ENCODE results near the gene RBM24.

GRCh38 chr6:17267566-17267965 is 13.6 kb upstream of the RBM24 start:
- no peak for TF ChIP-seq POLR2A (IDR thresholded peaks at IDR 0.05; ENCODE audit: low read length)
- TF ChIP-seq GATA1 (IDR thresholded peaks at IDR 0.05; ENCODE audit: low read depth, low read length): no peak

All from erythroblast (primary cell).